ENCODE results near the gene ELOA.
"Not testable (repeated sequence)": the region's sequence is repeated elsewhere in the genome, so short reads cannot be mapped to it uniquely, and the experiment has no call there.

The ELOA gene

DNA sequence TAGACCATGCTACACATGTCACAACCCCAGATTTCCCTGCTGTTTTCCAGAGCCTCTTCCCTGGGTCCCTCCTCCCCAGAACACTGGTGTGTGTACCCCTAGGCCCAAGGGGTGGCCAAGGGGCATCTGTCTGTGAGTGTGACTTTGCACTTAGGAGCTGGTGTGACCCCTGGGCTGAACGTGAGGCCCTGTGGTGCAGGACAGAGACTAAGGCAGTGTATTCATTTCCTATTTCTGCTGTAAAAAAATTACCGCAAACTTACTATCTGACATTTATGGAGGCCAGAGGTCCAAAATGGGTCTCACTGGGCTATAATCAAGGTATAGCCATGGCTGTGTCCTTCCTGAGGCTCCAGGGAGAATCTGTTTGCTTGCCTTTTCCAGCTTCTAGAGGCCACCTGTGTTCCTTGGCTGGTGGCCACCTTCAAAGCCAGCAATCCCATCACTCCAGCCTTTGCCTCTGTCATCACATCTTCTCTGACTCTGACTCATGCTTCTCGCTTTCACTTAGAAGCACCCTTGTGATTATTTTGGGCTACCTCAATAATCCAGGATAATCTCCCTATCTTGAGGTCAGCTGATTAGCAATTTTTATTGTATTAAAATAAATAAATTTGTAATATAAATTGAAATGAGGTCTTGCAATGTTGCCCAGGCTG lies 24.0 kb upstream of the ELOA start:
- H2AFZ ChIP-seq (ENCODE audit: low read depth, low read length) = no peak overlapping the region
- H3K4me3 ChIP-seq (ENCODE audit: low read length) = no peak overlapping the region
- no peaks in the 10 kb centered on the region for H3K36me3 ChIP-seq (ENCODE audit: insufficient read depth, low read length)
- H3K27me3 ChIP-seq (ENCODE audit: insufficient read depth, low read length) = no peaks in the 10 kb centered on the region
- no peaks in the 10 kb centered on the region for H3K9me3 ChIP-seq (ENCODE audit: low read length)
- H3K4me1 ChIP-seq (ENCODE audit: insufficient read depth, low read length) = no peaks in the 10 kb centered on the region

DNA sequence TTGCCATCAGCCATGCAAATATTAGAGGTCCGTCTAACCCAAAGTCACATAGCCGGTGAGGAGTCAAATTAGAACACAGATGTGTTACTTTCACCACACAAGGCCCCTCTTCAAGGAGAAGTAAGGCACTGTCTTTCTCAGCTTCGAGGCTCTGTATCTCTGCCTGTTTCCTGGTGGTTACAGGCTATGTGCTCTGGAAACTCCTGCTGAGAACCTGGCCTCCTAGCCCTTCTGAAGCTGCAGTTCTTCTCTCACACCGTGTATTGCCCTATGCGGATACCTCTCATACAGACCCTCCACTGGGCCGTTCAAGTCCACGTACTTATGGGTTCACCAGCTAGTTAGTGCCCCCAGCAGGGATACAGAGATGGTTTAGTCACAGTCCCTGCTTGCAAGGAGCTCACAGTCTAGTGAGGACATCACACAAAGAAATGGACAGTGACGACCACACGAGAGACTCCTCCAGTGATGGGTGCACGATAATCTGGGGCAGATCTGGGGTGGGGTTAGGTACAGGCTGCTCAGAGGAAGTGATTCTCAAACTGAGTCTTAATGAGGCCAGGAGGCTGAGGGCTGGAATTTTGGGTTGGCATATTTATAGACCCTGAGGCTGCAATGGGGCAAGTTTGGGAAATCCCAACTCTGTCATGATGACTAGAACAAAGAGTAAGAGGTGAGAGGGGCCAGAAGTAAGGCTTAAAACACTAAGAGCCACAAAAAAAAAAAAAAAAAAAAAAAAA lies 22.8 kb upstream of the ELOA start:
- H3K4me1 ChIP-seq (ENCODE audit: insufficient read depth, low read length) = no peaks in the 10 kb centered on the region
- no peaks in the 10 kb centered on the region for H3K27me3 ChIP-seq (ENCODE audit: insufficient read depth, low read length)
- no peak overlapping the region for H3K4me3 ChIP-seq (ENCODE audit: low read length)
- H2AFZ ChIP-seq (ENCODE audit: low read depth, low read length) = no peak overlapping the region
- H3K36me3 ChIP-seq (ENCODE audit: insufficient read depth, low read length) = no peaks in the 10 kb centered on the region
- no peaks in the 10 kb centered on the region for H3K9me3 ChIP-seq (ENCODE audit: low read length)

DNA sequence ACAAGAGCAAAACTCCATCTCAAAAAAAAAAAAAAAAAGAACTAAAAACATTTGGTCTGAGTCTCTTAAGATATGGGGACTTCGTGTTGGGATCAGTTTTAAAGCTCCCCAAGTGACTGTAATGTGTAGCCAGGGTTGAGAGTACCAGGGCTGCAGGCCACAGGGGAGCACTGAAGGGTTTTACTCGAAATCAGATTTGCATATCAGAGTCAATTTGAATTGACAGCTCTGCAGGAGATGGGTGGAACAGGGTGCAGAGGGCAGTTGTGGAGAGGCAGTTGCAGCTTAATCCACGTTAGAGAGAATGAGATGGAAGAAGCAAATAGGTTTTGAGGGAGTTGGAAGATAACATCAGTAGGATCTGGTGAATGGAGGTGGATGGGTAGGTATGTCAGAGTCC lies 20.6 kb upstream of the ELOA start:
- Histone ChIP-seq H3K4me3 (ENCODE audit: low read length) (no peak overlapping the region), H3K27me3 (ENCODE audit: insufficient read depth, low read length) (no peaks in the 10 kb centered on the region), H3K4me1 (ENCODE audit: insufficient read depth, low read length) (no peaks in the 10 kb centered on the region), H2AFZ (ENCODE audit: low read depth, low read length) (no peak overlapping the region), H3K36me3 (ENCODE audit: insufficient read depth, low read length) (no peaks in the 10 kb centered on the region), H3K9me3 (ENCODE audit: low read length) (no peaks in the 10 kb centered on the region)

DNA sequence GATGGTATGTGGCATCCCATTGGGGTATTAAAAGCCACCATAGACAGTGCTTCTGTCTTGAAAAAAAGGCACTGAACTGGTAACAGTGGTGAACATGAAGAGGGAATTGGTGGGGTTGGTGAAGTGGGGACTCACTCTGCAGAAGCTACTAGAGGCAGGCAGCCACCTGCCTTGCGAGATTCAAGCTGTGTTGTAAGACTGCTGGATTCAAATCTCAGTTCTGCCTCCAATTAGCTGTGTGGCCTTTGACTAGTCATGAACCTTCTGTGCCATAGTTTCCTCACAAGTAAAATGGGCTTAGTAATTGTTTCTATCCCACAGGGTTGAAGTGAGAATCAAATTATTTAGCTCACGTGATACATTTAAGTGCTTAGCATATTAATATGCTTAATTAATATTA lies 16.6 kb upstream of the ELOA start:
- H3K4me1 ChIP-seq (ENCODE audit: insufficient read depth, low read length) = no peaks in the 10 kb centered on the region
- no peaks in the 10 kb centered on the region for H3K27me3 ChIP-seq (ENCODE audit: insufficient read depth, low read length)
- no peak overlapping the region for H3K4me3 ChIP-seq (ENCODE audit: low read length)
- H3K36me3 ChIP-seq (ENCODE audit: insufficient read depth, low read length) = no peaks in the 10 kb centered on the region
- no peak overlapping the region for H2AFZ ChIP-seq (ENCODE audit: low read depth, low read length)
- H3K9me3 ChIP-seq (ENCODE audit: low read length) = no peaks in the 10 kb centered on the region

DNA sequence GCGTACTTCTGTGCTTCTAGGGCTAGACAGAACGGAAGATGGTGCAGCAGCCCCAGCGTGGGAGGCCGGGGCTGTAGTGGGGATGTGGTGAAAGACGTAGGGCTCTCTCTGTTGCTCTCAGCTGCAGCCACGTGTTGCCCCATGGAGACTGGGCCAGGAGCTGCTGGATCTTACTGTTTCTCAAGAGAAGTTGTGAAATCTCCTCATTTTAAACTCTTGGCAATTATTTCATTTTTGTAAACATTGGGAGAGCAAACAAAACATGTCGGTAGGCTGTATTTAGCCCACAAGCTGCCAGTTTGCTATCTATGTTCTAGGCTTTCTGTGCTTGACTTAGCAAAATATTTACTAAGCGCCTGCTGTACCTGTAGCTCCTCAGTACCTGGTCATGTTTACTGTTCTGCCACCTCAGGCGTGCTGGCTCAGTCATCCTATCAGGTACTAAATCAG lies 15.9 kb upstream of the ELOA start:
- Histone ChIP-seq H3K27me3 (ENCODE audit: insufficient read depth, low read length) (no peaks in the 10 kb centered on the region), H2AFZ (ENCODE audit: low read depth, low read length) (no peak overlapping the region), H3K36me3 (ENCODE audit: insufficient read depth, low read length) (no peaks in the 10 kb centered on the region), H3K9me3 (ENCODE audit: low read length) (no peaks in the 10 kb centered on the region), H3K4me1 (ENCODE audit: insufficient read depth, low read length) (no peaks in the 10 kb centered on the region), H3K4me3 (ENCODE audit: low read length) (no peak overlapping the region)

DNA sequence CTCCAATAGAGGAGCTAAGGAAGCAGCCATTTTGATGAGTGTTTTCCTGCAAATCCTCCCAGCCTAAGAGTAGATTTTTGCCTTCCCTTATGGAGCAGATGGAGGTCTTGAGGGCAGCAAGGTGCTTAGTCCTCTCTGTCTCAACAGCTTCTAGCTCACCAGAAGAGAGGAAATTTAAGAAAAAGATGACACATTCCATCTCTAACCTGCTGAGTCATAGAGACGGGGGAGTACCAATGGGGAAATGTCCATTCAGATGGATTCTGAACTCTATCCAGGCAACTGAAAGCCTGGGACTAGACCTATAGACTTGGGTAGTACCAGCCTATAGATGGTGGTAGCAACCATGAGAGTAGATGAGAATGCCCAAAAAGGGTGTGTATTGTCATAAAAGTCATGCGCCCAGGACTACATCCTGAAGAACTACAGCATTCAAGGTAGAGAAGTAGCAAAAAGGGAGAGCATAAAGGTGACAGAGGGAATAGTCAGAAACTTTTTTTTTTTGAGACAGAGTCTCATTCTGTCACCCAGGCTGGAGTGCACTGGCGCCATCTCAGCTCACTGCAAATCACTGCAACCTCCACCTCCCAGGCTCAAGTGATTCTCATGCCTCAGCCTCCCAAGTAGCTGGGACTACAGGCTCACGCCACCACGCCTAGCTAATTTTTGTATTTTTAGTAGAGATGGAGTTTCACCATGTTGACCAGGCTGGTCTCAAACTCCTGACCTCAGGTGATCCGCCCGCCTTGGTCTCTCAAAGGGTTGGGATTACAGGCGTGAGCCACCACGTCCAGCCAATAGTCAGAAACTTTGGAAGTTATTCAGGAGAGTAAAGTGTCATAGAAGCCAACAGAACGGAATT lies 10.7 kb upstream of the ELOA start:
- no peak overlapping the region for H3K4me3 ChIP-seq (ENCODE audit: low read length)
- no peaks in the 10 kb centered on the region for H3K27me3 ChIP-seq (ENCODE audit: insufficient read depth, low read length)
- H3K36me3 ChIP-seq (ENCODE audit: insufficient read depth, low read length) = no peaks in the 10 kb centered on the region
- no peaks in the 10 kb centered on the region for H3K9me3 ChIP-seq (ENCODE audit: low read length)
- no peak overlapping the region for H2AFZ ChIP-seq (ENCODE audit: low read depth, low read length)
- H3K4me1 ChIP-seq (ENCODE audit: insufficient read depth, low read length) = no peaks in the 10 kb centered on the region

DNA sequence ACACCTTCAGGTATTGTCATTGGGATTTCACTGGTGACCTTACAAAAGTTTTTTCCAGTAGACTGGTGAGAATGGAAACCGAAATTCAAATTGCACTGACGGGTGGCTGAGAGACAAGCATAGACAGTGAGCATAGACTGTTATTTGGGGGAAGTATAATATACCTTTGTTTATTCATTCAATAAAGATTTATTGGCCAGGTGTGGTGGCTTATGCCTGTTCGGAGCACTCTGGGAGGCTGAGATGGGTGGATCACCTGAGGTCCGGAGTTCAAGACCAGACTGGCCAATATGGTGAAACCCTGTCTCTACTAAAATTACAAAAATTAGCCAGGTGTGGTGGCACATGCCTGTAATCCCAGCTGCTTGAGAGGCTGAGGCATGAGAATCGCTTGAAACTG lies 10.0 kb upstream of the ELOA start:
- H3K4me1 ChIP-seq (ENCODE audit: insufficient read depth, low read length); H3K27me3 ChIP-seq (ENCODE audit: insufficient read depth, low read length); H3K36me3 ChIP-seq (ENCODE audit: insufficient read depth, low read length); H3K4me3 ChIP-seq (ENCODE audit: low read length); H3K9me3 ChIP-seq (ENCODE audit: low read length); H2AFZ ChIP-seq (ENCODE audit: low read depth, low read length): not testable (repeated sequence)

DNA sequence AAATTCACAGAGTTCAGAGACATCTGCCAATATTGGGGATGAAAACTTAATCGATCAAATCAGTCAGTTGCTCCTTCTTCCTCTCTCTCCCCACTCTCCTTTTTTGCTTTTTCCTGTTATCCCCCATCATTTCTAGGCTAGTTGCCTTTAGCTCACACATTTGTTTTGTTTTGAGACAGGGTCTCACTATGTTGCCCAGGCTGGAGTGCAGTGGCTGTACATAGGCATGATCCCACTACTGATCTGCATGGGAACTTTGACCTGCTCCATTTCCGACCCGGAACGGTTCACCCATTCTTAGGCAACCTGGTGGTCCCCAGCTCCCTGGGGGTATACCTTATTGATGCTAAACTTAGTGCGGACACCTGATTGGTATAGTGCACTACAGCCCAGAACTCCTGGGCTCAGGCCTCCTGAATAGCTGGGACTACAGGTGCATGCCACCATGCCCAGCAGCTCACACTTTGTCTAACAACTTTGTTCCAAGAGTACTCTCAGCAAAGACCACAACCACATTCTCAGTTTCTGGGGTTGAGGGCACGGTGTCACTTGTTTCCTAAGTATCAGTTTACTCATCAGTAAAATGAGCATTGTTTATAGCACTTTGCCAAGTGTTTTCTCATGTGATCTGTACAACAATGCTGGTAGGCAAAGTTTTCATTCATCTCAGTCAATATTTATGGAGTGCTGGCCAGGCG lies 6.7 kb upstream of the ELOA start:
- H3K4me3 ChIP-seq (ENCODE audit: low read length) = no peak overlapping the region
- no peak overlapping the region for H2AFZ ChIP-seq (ENCODE audit: low read depth, low read length)
- no peaks in the 10 kb centered on the region for H3K36me3 ChIP-seq (ENCODE audit: insufficient read depth, low read length)
- H3K4me1 ChIP-seq (ENCODE audit: insufficient read depth, low read length) = no peaks in the 10 kb centered on the region
- H3K9me3 ChIP-seq (ENCODE audit: low read length) = no peaks in the 10 kb centered on the region
- H3K27me3 ChIP-seq (ENCODE audit: insufficient read depth, low read length) = no peaks in the 10 kb centered on the region

DNA sequence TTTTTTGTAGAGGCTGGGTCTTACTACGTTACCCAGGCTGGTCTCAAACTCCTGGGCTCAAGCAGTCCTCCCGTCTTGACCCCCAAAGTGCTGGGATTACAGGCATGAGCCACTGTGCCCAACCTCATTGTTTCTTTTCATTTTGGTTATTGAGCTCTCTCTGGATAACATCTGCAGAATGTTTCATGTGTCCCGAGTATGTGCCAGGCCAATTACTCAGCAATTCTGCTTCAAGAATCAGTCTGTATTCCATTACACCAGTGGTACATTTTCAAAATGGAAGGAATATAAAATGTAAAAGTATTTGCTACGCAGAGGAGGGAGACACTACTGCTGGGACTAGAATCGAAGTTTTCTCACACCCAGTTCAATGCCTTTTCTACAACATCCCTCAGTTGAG lies 1.7 kb upstream of the ELOA start:
- H2AFZ ChIP-seq (ENCODE audit: low read depth, low read length) = no peak overlapping the region
- no peaks in the 10 kb centered on the region for H3K9me3 ChIP-seq (ENCODE audit: low read length)
- H3K27me3 ChIP-seq (ENCODE audit: insufficient read depth, low read length) = no peaks in the 10 kb centered on the region
- peaks cover 17% of the 10 kb centered on the region for H3K4me1 ChIP-seq (ENCODE audit: insufficient read depth, low read length)
- H3K4me3 ChIP-seq (ENCODE audit: low read length) = no peak overlapping the region
- peaks cover 6% of the 10 kb centered on the region for H3K36me3 ChIP-seq (ENCODE audit: insufficient read depth, low read length)

DNA sequence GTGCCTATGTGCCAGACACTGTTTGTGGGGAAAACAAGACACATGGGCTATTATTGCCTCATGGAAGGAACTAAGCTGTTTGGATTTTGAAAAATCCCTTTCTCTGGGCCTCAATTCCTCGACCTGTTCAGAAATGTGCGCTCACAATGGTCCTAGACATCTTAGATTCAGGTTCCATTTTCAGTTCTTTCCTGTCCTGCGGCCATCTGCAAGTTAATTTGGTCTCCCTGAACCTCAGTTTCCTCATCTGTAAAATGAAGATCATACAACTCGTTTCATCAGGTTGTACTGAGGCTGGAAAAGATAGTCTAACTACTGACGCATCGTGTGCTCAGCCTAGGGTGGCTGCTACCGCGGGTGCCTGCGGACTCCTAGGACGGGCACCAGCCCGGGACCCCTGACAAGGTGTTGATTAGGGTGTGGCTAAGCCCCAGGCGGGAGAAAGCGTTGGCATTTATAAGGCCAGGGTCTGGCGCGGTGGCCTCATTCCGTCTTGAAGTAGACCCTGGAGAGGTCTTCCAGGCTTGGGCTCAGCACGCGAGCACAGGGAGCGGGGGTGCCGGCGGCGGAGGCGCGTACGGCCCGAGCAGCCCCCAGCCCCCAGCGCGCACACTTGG lies 493 bp upstream of the ELOA start:
- H3K4me3 ChIP-seq (ENCODE audit: low read length) = peak overlapping the region; percentile 82
- no peaks in the 10 kb centered on the region for H3K9me3 ChIP-seq (ENCODE audit: low read length)
- H3K36me3 ChIP-seq (ENCODE audit: insufficient read depth, low read length) = peaks cover 13% of the 10 kb centered on the region
- peaks cover 17% of the 10 kb centered on the region for H3K4me1 ChIP-seq (ENCODE audit: insufficient read depth, low read length)
- H2AFZ ChIP-seq (ENCODE audit: low read depth, low read length) = peak overlapping the region; percentile 52
- no peaks in the 10 kb centered on the region for H3K27me3 ChIP-seq (ENCODE audit: insufficient read depth, low read length)

DNA sequence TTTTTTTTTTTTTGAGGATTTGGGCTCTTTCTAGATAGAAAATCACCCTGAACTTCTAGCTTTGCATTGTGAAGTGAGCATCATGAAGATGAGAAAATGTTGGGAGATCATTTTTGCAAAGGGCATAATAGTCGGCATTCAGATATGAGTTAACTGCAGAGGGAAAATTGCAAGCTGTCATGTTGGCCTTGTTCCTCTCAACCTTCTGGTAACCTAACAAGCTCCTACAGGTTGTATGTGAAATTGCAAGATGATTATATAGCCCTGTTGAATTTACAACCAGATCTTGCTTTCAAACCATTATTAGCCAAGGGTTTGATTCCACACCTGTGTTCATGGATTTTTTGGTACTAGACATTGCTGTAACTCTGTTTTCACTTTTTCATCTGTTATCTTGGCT lies 2.2 kb downstream of the ELOA start:
- H2AFZ ChIP-seq (ENCODE audit: low read depth, low read length) = no peak overlapping the region
- peaks cover 25% of the 10 kb centered on the region for H3K36me3 ChIP-seq (ENCODE audit: insufficient read depth, low read length)
- peaks cover 17% of the 10 kb centered on the region for H3K4me1 ChIP-seq (ENCODE audit: insufficient read depth, low read length)
- H3K9me3 ChIP-seq (ENCODE audit: low read length) = no peaks in the 10 kb centered on the region
- H3K27me3 ChIP-seq (ENCODE audit: insufficient read depth, low read length) = no peaks in the 10 kb centered on the region
- peak overlapping the region; percentile 82 for H3K4me3 ChIP-seq (ENCODE audit: low read length)

DNA sequence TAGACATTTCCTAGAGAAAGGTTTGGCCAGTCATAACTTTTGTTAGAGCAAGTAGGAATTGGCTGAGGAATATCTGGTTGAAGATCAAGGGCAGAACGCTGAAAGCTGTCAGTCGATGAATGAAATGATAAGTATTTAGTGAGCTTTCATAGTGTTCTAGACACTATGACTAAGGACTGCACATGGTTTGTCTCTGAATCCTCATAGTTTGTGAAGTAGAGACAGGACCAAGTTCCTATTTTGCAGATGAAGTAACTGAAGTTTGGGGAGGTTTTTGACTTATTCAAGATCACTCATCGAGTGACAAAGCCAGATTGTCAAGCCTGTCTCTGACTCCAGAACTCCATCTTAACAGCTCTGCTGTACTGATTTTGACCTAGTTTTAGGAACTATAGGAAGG lies 4.7 kb downstream of the ELOA start:
- no peaks in the 10 kb centered on the region for H3K9me3 ChIP-seq (ENCODE audit: low read length)
- no peaks in the 10 kb centered on the region for H3K27me3 ChIP-seq (ENCODE audit: insufficient read depth, low read length)
- no peak overlapping the region for H3K4me3 ChIP-seq (ENCODE audit: low read length)
- no peak overlapping the region for H2AFZ ChIP-seq (ENCODE audit: low read depth, low read length)
- H3K4me1 ChIP-seq (ENCODE audit: insufficient read depth, low read length) = peaks cover 12% of the 10 kb centered on the region
- peaks cover 50% of the 10 kb centered on the region for H3K36me3 ChIP-seq (ENCODE audit: insufficient read depth, low read length)
